GM10248 (cell line): Measurements from ENCODE around the gene RXYLT1.

ENCODE experiments used
- CTCF ChIA-PET: fragments of 300-600 bp; sonication (Branson Sonifier 250); formaldehyde crosslinking; extraction: SDS; loops from one replicate; lab custom pipeline; 2021; ENCODE audit warnings: antibody characterized with exemption; lab: Yijun Ruan, JAX
- POLR2A ChIA-PET: fragments of 350-650 bp; sonication (Branson Sonifier 250); formaldehyde crosslinking; extraction: SDS; loops from one replicate; lab custom pipeline; 2020; ENCODE audit warnings: antibody characterized with exemption; lab: Yijun Ruan, JAX
- DNase-seq: peaks from one replicate; pipeline ENCODE4 v3.0.0; 2012; ENCODE audit errors: extremely low spot score
- CTCF ChIP-seq: IDR thresholded peaks from 2 replicates; pipeline ENCODE4 v1.5.1; 2012; ENCODE audit warnings: mild to moderate bottlenecking, low read depth; ENCODE audit errors: extremely low read depth, missing control alignments, control extremely low read depth

Gene RXYLT1

DNA sequence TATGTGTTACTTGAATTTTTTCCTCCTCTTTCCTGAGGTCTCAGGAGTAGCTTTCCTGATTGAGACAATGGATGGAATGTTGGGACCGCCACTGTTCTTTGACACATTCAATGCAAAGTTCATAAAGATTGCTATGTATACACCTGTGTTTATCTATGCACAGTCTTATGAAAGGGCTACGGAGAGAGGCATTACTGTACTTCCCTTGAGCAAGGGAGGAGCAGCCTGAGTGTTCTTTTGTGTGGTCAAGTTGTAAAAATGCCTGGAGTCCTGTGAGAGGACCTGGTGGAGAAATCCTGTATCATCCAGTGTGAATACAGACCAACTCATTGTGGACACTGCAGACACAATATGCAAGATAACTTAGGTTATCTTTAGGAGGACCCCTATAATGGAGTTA is 66.0 kb downstream of the RXYLT1 start:
- CTCF ChIA-PET: interaction anchor here (1.7 to 3.5 kb wide), 5 partner anchors 9 to 412 kb away, joined by 6 to 34 read pairs (median 6); no protein-coding TSS in a partner anchor
- no peak for TF ChIP-seq CTCF
- DNase-seq: no peak
- POLR2A ChIA-PET: no interaction called here

DNA sequence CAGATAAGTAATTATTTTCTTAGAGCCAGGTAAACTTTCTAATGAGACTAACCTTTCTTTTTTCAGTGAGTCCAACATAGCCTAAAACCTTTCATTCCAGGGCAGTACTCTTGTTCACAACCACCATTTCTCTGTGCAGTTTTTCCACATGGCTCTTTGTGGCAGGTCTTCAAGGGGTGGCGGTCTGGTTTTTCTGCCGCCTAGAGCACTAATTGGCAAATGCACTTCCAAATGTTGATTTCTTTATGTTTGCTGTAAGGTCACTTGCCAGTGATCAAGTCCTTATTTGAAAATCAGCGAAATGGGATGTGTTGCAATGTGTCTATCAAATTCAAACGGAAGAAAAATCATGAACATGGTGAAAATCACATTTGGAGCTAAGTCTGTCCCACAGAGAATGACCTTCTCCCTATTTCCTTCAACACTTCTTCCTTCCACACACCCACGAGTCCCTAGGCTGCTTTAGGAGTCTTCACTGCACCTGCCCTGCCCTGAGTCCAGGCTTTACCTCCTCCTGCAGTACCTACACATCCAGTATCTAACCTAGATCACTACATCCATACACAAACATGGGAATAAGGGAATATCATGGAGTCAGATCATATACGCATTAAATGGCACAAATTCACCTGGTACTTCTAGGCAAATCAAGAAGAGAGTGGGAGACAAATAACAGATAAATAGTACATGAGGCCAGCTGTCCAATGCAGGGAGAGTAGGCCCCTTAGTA is 66.7 kb downstream of the RXYLT1 start:
- ChIA-PET CTCF (interaction anchor here (3.5 kb wide), 1 partner anchor 8 kb away, joined by 29 read pairs; no protein-coding TSS in a partner anchor), POLR2A (no interaction called here)
- no peak for DNase-seq
- TF ChIP-seq CTCF: no peak

- DNase-seq: no peak
- no peak for TF ChIP-seq CTCF
- ChIA-PET CTCF (no interaction called here), POLR2A (no interaction called here)
These were observed 68.7 kb downstream of the RXYLT1 start for GRCh38 chr12:63848450-63848849.

GRCh38 chr12:63849106-63849620 is 69.5 kb downstream of the RXYLT1 start:
- ChIA-PET CTCF (no interaction called here), POLR2A (no interaction called here)
- no peak for DNase-seq
- no peak for TF ChIP-seq CTCF

GRCh38 chr12:63849641-63850040 is 69.9 kb downstream of the RXYLT1 start:
- no peak for TF ChIP-seq CTCF
- DNase-seq: no peak
- ChIA-PET CTCF (interaction anchor here (1.0 kb wide), 1 partner anchor 11 kb away, joined by 4 read pairs; no protein-coding TSS in a partner anchor), POLR2A (no interaction called here)

GRCh38 chr12:63853978-63854377 is 74.3 kb downstream of the RXYLT1 start:
- TF ChIP-seq CTCF: no peak
- no peak for DNase-seq
- POLR2A ChIA-PET: no interaction called here
- CTCF ChIA-PET: interaction anchor here (1.0 to 4.5 kb wide), 5 partner anchors 10 to 330 kb away, joined by 3 to 29 read pairs (median 7); partner anchors contain the start of gene SRGAP1
